K562 (cell line): Measurements from ENCODE around the gene APEX1. TPM values are rescaled to one million over a fixed set of nuclear protein-coding genes. Genes with fewer than 3 reads are reported as not detected.
A peak's percentile ranks its signal among the peaks of the same experiment; 100 is the strongest.

Experiments used
- BDP1 ChIP-seq: IDR thresholded peaks from 3 replicates; pipeline ENCODE4 v1.6.1; 2011; ENCODE audit not compliant: insufficient read length, insufficient read depth
- GATAD2A ChIP-seq: fragments of 450-650 bp; IDR thresholded peaks from 2 replicates; pipeline ENCODE4 v1.6.1; 2017
- MYNN ChIP-seq, 2 experiments: sonication (generic); formaldehyde crosslinking in 1 of 2; IDR thresholded peaks; 2 replicates each; pipeline versions ENCODE4 v1.5.0 to v1.6.1; 2016 to 2020; ENCODE audit warnings: antibody characterized with exemption in 1 of 2, missing genetic modification reagents in 1 of 2
- NBN ChIP-seq: fragments of 450-650 bp; IDR thresholded peaks from 2 replicates; pipeline ENCODE4 v1.6.1; 2016; ENCODE audit warnings: low read depth, mild to moderate bottlenecking
- NCOA2 ChIP-seq, 2 experiments: fragments of 450-650 bp; IDR thresholded peaks; 2 replicates each; pipeline ENCODE4 v1.6.1; 2018; ENCODE audit warnings: mild to moderate bottlenecking in 2 of 2, moderate library complexity in 1 of 2; ENCODE audit not compliant: partially characterized antibody in 2 of 2
- PHB ChIP-seq: fragments of 250-450 bp; sonication (Bioruptor Pico); IDR thresholded peaks from 2 replicates; pipeline ENCODE4 v1.5.0; 2021
- SREBF1 ChIP-seq: fragments of 150-350 bp; IDR thresholded peaks from 2 replicates; pipeline ENCODE4 v1.6.1; 2014; ENCODE audit warnings: antibody characterized with exemption, low read depth, low read length, borderline replicate concordance
- polyA plus RNA-seq, 8 experiments: library from polyadenylated mRNA; depleted of rRNA in 4 of 8; stranded (reverse) in 5 of 8; unstranded in 3 of 8; fragments of >200 nt; fragmentation: Nextera tagmentation in 2 of 8; fragmentation: Illumina TruSeq in 1 of 8; extraction: Ambion mirVana in 2 of 8; extraction: Trizol in 1 of 8; gene quantifications; 2 replicates each; pipeline versions ENCODE4 v1.2.1 to v1.2.3, GENCODE V29; 2011 to 2014; ENCODE audit warnings: inconsistent platforms in 1 of 8, missing spikeins in 1 of 8
- total RNA-seq, 7 experiments: library from RNA; depleted of rRNA in 6 of 7; stranded (reverse); fragments of >200 nt in 6 of 7; fragmentation: Illumina TruSeq in 2 of 7; extraction: Trizol in 2 of 7; gene quantifications; 2 replicates each; pipeline versions ENCODE4 v1.2.1 to v1.2.3, GENCODE V29; 2011 to 2021; ENCODE audit warnings: low replicate concordance in 1 of 7
- TF ChIP-seq, protein P1 (sequence below): fragments of 450-650 bp; IDR thresholded peaks from 2 replicates; pipeline ENCODE4 v1.6.1; 2016; ENCODE audit warnings: borderline replicate concordance
- TF ChIP-seq, protein P2 (sequence below): fragments of 450-650 bp; IDR thresholded peaks from 2 replicates; pipeline ENCODE4 v1.6.1; 2014; ENCODE audit warnings: low read depth, mild to moderate bottlenecking, moderate library complexity, borderline replicate concordance
- TF ChIP-seq, protein P3 (sequence below): sonication (generic); formaldehyde crosslinking; IDR thresholded peaks from 2 replicates; pipeline ENCODE4 v1.8.0; 2023; ENCODE audit warnings: mild to moderate bottlenecking, missing genetic modification reagents
- TF ChIP-seq, protein P4 (sequence below): fragments of 250-450 bp; sonication (Bioruptor Pico); IDR thresholded peaks from 2 replicates; pipeline ENCODE4 v1.5.1; 2021; ENCODE audit warnings: mild to moderate bottlenecking
- TF ChIP-seq, protein P5 (sequence below): fragments of 450-650 bp; formaldehyde crosslinking; IDR thresholded peaks from 2 replicates; pipeline ENCODE4 v1.4.0; 2020; ENCODE audit warnings: mild to moderate bottlenecking, moderate library complexity
- TF ChIP-seq, protein P6 (sequence below): sonication (generic); IDR thresholded peaks from 2 replicates; pipeline ENCODE4 v1.6.1; 2016

APEX1 gene
- total and polyA plus RNA-seq, 9 of the 15 experiments (the other 6 are each of a cell fraction or from before 2014, with no cell fraction given): 50.2 to 274 (median 158) TPM

DNA sequence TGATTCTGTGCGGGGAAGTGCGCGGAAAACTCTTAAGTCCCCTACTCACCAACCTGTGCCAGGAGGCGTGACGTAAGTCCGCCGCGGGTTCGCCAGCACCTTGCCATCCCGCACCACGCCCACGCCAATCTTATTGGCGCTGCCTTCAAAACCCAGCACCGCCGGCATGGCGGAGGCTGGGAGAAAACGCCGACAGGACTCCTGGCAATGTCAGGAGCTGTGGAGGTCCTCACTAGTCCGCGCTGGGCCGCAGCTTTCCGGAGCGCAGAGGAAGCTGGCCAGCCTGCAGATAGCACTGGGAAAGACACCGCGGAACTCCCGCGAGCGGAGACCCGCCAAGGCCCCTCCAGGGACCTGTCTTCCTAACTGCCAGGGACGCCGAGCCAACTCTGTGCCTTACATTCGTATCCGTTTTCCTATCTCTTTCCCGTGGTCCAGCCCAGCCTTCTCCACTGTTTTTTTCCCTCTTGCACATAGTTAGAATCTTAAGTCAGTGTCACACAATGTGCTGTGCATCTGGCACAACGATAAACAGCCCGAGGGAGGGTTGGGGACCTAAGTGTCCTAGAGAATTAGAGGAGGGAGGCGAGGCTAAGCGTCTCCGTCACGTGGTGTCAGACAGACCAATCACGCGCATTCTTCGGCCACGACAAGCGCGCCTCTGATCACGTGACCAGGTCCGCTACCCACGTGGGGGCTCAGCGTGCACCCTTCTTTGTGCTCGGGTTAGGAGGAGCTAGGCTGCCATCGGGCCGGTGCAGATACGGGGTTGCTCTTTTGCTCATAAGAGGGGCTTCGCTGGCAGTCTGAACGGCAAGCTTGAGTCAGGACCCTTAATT lies at the start of gene APEX1, which contains the start of gene OSGEP (continued):
- no peak for TF ChIP-seq MYNN (IDR thresholded peaks at IDR 0.05)
- no peak for TF ChIP-seq MYNN (CRISPR knock-in tag; IDR thresholded peaks at IDR 0.05)
- TF ChIP-seq, protein P1, sequence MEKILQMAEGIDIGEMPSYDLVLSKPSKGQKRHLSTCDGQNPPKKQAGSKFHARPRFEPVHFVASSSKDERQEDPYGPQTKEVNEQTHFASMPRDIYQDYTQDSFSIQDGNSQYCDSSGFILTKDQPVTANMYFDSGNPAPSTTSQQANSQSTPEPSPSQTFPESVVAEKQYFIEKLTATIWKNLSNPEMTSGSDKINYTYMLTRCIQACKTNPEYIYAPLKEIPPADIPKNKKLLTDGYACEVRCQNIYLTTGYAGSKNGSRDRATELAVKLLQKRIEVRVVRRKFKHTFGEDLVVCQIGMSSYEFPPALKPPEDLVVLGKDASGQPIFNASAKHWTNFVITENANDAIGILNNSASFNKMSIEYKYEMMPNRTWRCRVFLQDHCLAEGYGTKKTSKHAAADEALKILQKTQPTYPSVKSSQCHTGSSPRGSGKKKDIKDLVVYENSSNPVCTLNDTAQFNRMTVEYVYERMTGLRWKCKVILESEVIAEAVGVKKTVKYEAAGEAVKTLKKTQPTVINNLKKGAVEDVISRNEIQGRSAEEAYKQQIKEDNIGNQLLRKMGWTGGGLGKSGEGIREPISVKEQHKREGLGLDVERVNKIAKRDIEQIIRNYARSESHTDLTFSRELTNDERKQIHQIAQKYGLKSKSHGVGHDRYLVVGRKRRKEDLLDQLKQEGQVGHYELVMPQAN: peak; percentile 98
- TF ChIP-seq, protein P2, sequence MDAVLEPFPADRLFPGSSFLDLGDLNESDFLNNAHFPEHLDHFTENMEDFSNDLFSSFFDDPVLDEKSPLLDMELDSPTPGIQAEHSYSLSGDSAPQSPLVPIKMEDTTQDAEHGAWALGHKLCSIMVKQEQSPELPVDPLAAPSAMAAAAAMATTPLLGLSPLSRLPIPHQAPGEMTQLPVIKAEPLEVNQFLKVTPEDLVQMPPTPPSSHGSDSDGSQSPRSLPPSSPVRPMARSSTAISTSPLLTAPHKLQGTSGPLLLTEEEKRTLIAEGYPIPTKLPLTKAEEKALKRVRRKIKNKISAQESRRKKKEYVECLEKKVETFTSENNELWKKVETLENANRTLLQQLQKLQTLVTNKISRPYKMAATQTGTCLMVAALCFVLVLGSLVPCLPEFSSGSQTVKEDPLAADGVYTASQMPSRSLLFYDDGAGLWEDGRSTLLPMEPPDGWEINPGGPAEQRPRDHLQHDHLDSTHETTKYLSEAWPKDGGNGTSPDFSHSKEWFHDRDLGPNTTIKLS: no peak
- no peak for TF ChIP-seq BDP1
- TF ChIP-seq PHB (CRISPR knock-in tag): no peak
- TF ChIP-seq, protein P3, sequence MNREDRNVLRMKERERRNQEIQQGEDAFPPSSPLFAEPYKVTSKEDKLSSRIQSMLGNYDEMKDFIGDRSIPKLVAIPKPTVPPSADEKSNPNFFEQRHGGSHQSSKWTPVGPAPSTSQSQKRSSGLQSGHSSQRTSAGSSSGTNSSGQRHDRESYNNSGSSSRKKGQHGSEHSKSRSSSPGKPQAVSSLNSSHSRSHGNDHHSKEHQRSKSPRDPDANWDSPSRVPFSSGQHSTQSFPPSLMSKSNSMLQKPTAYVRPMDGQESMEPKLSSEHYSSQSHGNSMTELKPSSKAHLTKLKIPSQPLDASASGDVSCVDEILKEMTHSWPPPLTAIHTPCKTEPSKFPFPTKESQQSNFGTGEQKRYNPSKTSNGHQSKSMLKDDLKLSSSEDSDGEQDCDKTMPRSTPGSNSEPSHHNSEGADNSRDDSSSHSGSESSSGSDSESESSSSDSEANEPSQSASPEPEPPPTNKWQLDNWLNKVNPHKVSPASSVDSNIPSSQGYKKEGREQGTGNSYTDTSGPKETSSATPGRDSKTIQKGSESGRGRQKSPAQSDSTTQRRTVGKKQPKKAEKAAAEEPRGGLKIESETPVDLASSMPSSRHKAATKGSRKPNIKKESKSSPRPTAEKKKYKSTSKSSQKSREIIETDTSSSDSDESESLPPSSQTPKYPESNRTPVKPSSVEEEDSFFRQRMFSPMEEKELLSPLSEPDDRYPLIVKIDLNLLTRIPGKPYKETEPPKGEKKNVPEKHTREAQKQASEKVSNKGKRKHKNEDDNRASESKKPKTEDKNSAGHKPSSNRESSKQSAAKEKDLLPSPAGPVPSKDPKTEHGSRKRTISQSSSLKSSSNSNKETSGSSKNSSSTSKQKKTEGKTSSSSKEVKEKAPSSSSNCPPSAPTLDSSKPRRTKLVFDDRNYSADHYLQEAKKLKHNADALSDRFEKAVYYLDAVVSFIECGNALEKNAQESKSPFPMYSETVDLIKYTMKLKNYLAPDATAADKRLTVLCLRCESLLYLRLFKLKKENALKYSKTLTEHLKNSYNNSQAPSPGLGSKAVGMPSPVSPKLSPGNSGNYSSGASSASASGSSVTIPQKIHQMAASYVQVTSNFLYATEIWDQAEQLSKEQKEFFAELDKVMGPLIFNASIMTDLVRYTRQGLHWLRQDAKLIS: no peak
- TF ChIP-seq NBN: peak; percentile 52; the same call in 1 of the 2 replicates
- TF ChIP-seq, protein P4, sequence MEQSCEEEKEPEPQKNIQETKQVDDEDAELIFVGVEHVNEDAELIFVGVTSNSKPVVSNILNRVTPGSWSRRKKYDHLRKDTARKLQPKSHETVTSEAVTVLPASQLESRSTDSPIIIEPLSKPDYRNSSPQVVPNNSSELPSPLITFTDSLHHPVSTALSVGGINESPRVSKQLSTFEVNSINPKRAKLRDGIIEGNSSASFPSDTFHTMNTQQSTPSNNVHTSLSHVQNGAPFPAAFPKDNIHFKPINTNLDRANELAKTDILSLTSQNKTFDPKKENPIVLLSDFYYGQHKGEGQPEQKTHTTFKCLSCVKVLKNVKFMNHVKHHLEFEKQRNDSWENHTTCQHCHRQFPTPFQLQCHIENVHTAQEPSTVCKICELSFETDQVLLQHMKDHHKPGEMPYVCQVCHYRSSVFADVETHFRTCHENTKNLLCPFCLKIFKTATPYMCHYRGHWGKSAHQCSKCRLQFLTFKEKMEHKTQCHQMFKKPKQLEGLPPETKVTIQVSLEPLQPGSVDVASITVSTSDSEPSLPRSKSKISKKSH (CRISPR knock-in tag): no peak
- peak in 1 of 2 experiments; percentile 98 for TF ChIP-seq NCOA2 (IDR thresholded peaks at IDR 0.05; ENCODE audit: partially characterized antibody in 2 of 2)
- TF ChIP-seq, protein P5, sequence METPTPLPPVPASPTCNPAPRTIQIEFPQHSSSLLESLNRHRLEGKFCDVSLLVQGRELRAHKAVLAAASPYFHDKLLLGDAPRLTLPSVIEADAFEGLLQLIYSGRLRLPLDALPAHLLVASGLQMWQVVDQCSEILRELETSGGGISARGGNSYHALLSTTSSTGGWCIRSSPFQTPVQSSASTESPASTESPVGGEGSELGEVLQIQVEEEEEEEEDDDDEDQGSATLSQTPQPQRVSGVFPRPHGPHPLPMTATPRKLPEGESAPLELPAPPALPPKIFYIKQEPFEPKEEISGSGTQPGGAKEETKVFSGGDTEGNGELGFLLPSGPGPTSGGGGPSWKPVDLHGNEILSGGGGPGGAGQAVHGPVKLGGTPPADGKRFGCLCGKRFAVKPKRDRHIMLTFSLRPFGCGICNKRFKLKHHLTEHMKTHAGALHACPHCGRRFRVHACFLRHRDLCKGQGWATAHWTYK: no peak; the same call in 1 of the 2 replicates
- TF ChIP-seq, protein P6, sequence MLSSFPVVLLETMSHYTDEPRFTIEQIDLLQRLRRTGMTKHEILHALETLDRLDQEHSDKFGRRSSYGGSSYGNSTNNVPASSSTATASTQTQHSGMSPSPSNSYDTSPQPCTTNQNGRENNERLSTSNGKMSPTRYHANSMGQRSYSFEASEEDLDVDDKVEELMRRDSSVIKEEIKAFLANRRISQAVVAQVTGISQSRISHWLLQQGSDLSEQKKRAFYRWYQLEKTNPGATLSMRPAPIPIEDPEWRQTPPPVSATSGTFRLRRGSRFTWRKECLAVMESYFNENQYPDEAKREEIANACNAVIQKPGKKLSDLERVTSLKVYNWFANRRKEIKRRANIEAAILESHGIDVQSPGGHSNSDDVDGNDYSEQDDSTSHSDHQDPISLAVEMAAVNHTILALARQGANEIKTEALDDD: 0 out of 2 replicates have a peak, but pooled peaks have one; percentile 14
- TF ChIP-seq SREBF1: 0 out of 2 replicates have a peak, but pooled peaks have one; percentile 49
- 0 out of 2 replicates have a peak, but pooled peaks have one; percentile 13 for TF ChIP-seq GATAD2A
